HEK293T (cell line): ENCODE results near the gene LRRC28.

Experiments used
- FOXM1 ChIP-seq: fragments of 450-650 bp; IDR thresholded peaks from 2 replicates; pipeline ENCODE4 v1.6.1; 2017; ENCODE audit warnings: mild to moderate bottlenecking, borderline replicate concordance
- L3MBTL2 ChIP-seq: fragments of 450-650 bp; conservative IDR thresholded peaks from 2 replicates; pipeline ENCODE4 v1.6.1; 2016; ENCODE audit warnings: mild to moderate bottlenecking
- LEF1 ChIP-seq: fragments of 450-650 bp; IDR thresholded peaks from 2 replicates; pipeline ENCODE4 v1.6.1; 2017; ENCODE audit warnings: mild to moderate bottlenecking, borderline replicate concordance
- NFRKB ChIP-seq: fragments of 450-650 bp; IDR thresholded peaks from 2 replicates; pipeline ENCODE4 v1.6.1; 2016; ENCODE audit warnings: mild to moderate bottlenecking, moderate library complexity

- TF ChIP-seq FOXM1 (no peak), L3MBTL2 (no peak), NFRKB (no peak), LEF1 (no peak)
Observed at GRCh38 chr15:99421172-99421656, 169.9 kb downstream of the LRRC28 start.
